Cardiac fibroblast (primary cell): Measurements from ENCODE around the gene EPHB1.

ENCODE experiments used
- DNase-seq, 2 donors: peaks; one replicate each; pipeline versions ENCODE4 v3.0.0 to v3.0.0-alpha.2; 2010; ENCODE audit warnings: low read depth in 2 of 2
- H3K4me3 ChIP-seq, 2 donors: replicated peaks in 1 of 2; 1 replicate in 1 of 2; 2 replicates in 1 of 2; pipeline ENCODE4 v1.5.1; 2011; ENCODE audit warnings: low read depth in 2 of 2, low read length in 2 of 2, mild to moderate bottlenecking in 2 of 2, moderate library complexity in 1 of 2
- CTCF ChIP-seq: IDR thresholded peaks from one replicate; pipeline ENCODE4 v1.5.1; 2011; ENCODE audit warnings: low read depth, mild to moderate bottlenecking, low read length, inconsistent platforms

EPHB1 gene

GRCh38 chr3:134798681-134799311 is 3.7 kb downstream of the EPHB1 start:
- no peak for DNase-seq
- no peak overlapping the region for H3K4me3 ChIP-seq
- TF ChIP-seq CTCF: no peak

GRCh38 chr3:134799393-134799792 is 4.3 kb downstream of the EPHB1 start:
- no peak for TF ChIP-seq CTCF
- no peak for DNase-seq
- no peak overlapping the region for H3K4me3 ChIP-seq

GRCh38 chr3:134801204-134801958 is 6.3 kb downstream of the EPHB1 start:
- DNase-seq: no peak
- TF ChIP-seq CTCF: no peak
- H3K4me3 ChIP-seq: no peak overlapping the region

- TF ChIP-seq CTCF: no peak
- no peak for DNase-seq
- no peak overlapping the region for H3K4me3 ChIP-seq
These were observed 7.5 kb downstream of the EPHB1 start for GRCh38 chr3:134802428-134803050.

- no peak overlapping the region for H3K4me3 ChIP-seq
- DNase-seq: no peak
- no peak for TF ChIP-seq CTCF
These were observed 8.0 kb downstream of the EPHB1 start for GRCh38 chr3:134803051-134803505.

GRCh38 chr3:134803652-134804051 is 8.6 kb downstream of the EPHB1 start:
- TF ChIP-seq CTCF: no peak
- DNase-seq: no peak
- H3K4me3 ChIP-seq: no peak overlapping the region
